Liver (tissue), 3 donors: Measurements from ENCODE around the gene CFAP74.

Source experiments
- EGR1 ChIP-seq, 2 donors: IDR thresholded peaks; 2 replicates each; pipeline ENCODE4 v1.6.1; 2016 to 2018; ENCODE audit warnings: antibody characterized with exemption in 2 of 2, low read depth in 2 of 2
- GABPA ChIP-seq, 2 donors: IDR thresholded peaks in 1 of 2; conservative IDR thresholded peaks in 1 of 2; 2 replicates each; pipeline ENCODE4 v1.6.1; 2016; ENCODE audit warnings: antibody characterized with exemption in 2 of 2, mild to moderate bottlenecking in 1 of 2, moderate library complexity in 1 of 2
- JUND ChIP-seq, 2 donors: IDR thresholded peaks; 2 replicates each; pipeline ENCODE4 v1.6.1; 2016; ENCODE audit warnings: antibody characterized with exemption in 2 of 2
- NR2F2 ChIP-seq: IDR thresholded peaks from 2 replicates; pipeline ENCODE4 v1.6.1; 2016; ENCODE audit warnings: antibody characterized with exemption
- SP1 ChIP-seq: IDR thresholded peaks from 2 replicates; pipeline ENCODE4 v1.6.1; 2018; ENCODE audit warnings: antibody characterized with exemption, mild to moderate bottlenecking
- TAF1 ChIP-seq: conservative IDR thresholded peaks from 2 replicates; pipeline ENCODE4 v1.6.1; 2016; ENCODE audit warnings: antibody characterized with exemption, mild to moderate bottlenecking
- YY1 ChIP-seq: IDR thresholded peaks from 2 replicates; pipeline ENCODE4 v1.6.1; 2016; ENCODE audit warnings: antibody characterized with exemption, mild to moderate bottlenecking
- TF ChIP-seq, protein P1 (sequence below): fragments of 150-350 bp; IDR thresholded peaks from 2 replicates; pipeline ENCODE4 v1.5.1; 2017; ENCODE audit warnings: improper control_type of control experiment, low read depth, low read length; ENCODE audit not compliant: missing input control
- TF ChIP-seq, protein P2 (sequence below): IDR thresholded peaks from 2 replicates; pipeline ENCODE4 v1.6.1; 2016; ENCODE audit warnings: antibody characterized with exemption
- TF ChIP-seq, protein P3 (sequence below): IDR thresholded peaks from 2 replicates; pipeline ENCODE4 v1.6.1; 2016; ENCODE audit warnings: antibody characterized with exemption
- donor health status: healthy.
- donor health status: healthy.

GRCh38 chr1:2033165-2033564 is 29.6 kb upstream of the CFAP74 start:
- TF ChIP-seq TAF1 (no peak), SP1 (no peak), NR2F2 (no peak), JUND (IDR thresholded peaks at IDR 0.05) (no peak), EGR1 (IDR thresholded peaks at IDR 0.05; ENCODE audit: low read depth in 2 of 2) (no peak), GABPA (IDR thresholded peaks at IDR 0.05 in 1 of 2, conservative IDR thresholded peaks at IDR 0.05 in 1 of 2) (no peak), YY1 (no peak)
- TF ChIP-seq, protein P1, sequence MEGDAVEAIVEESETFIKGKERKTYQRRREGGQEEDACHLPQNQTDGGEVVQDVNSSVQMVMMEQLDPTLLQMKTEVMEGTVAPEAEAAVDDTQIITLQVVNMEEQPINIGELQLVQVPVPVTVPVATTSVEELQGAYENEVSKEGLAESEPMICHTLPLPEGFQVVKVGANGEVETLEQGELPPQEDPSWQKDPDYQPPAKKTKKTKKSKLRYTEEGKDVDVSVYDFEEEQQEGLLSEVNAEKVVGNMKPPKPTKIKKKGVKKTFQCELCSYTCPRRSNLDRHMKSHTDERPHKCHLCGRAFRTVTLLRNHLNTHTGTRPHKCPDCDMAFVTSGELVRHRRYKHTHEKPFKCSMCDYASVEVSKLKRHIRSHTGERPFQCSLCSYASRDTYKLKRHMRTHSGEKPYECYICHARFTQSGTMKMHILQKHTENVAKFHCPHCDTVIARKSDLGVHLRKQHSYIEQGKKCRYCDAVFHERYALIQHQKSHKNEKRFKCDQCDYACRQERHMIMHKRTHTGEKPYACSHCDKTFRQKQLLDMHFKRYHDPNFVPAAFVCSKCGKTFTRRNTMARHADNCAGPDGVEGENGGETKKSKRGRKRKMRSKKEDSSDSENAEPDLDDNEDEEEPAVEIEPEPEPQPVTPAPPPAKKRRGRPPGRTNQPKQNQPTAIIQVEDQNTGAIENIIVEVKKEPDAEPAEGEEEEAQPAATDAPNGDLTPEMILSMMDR, result no peak
- TF ChIP-seq, protein P2, sequence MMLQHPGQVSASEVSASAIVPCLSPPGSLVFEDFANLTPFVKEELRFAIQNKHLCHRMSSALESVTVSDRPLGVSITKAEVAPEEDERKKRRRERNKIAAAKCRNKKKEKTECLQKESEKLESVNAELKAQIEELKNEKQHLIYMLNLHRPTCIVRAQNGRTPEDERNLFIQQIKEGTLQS, result no peak
- TF ChIP-seq, protein P3, sequence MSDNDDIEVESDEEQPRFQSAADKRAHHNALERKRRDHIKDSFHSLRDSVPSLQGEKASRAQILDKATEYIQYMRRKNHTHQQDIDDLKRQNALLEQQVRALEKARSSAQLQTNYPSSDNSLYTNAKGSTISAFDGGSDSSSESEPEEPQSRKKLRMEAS, result no peak
